SIG-M5 treated with dmso at 0.1 percent for 504 hours (cell line): Measurements from ENCODE around the gene COBL.

Source experiments
- DNase-seq: peaks from one replicate; lab custom pipeline; 2025; ENCODE audit not compliant: unreplicated experiment; lab: John Stamatoyannopoulos, UW

Gene COBL

GRCh38 chr7:51062222-51062987 is 254.2 kb downstream of the COBL start:
- DNase-seq = no peak

- DNase-seq = no peak
Observed at GRCh38 chr7:51060536-51060935, 256.1 kb downstream of the COBL start.

GRCh38 chr7:51059504-51060142 is 257.0 kb downstream of the COBL start:
- no peak for DNase-seq

GRCh38 chr7:51058764-51059163 is 257.8 kb downstream of the COBL start:
- no peak for DNase-seq

- no peak for DNase-seq
Observed at GRCh38 chr7:51055039-51055840, 261.4 kb downstream of the COBL start.

GRCh38 chr7:51054231-51054630 is 262.4 kb downstream of the COBL start:
- DNase-seq = no peak

GRCh38 chr7:51053160-51053925 is 263.3 kb downstream of the COBL start:
- no peak for DNase-seq

- DNase-seq = no peak
Observed at GRCh38 chr7:51046482-51046881, 270.1 kb downstream of the COBL start.

- no peak for DNase-seq
Observed at GRCh38 chr7:51046103-51046466, 270.5 kb downstream of the COBL start.

- peak; percentile 5 for DNase-seq
Observed at GRCh38 chr7:51045319-51046102, 271.1 kb downstream of the COBL start.

GRCh38 chr7:51043461-51043860 is 273.1 kb downstream of the COBL start:
- DNase-seq = no peak

GRCh38 chr7:51040787-51041186 is 275.8 kb downstream of the COBL start:
- no peak for DNase-seq

- DNase-seq = no peak
Observed at GRCh38 chr7:51038573-51038972, 278.0 kb downstream of the COBL start.

- no peak for DNase-seq
Observed at GRCh38 chr7:51035716-51036115, 280.9 kb downstream of the COBL start.

GRCh38 chr7:51034521-51035264 is 281.9 kb downstream of the COBL start:
- DNase-seq = no peak

GRCh38 chr7:51033727-51034520 is 282.7 kb downstream of the COBL start:
- no peak for DNase-seq

- DNase-seq = no peak
Observed at GRCh38 chr7:51031791-51032515, 284.7 kb downstream of the COBL start.

GRCh38 chr7:51031216-51031615 is 285.4 kb downstream of the COBL start:
- no peak for DNase-seq
